T-helper 9 cell (primary cell): Measurements from ENCODE around the gene TAS2R46.
"Not testable (repeated sequence)": the region's sequence is repeated elsewhere in the genome, so short reads cannot be mapped to it uniquely, and the experiment has no call there.

Experiments used
- DNase-seq: peaks from one replicate; pipeline ENCODE4 v3.0.0-alpha.2; 2020

TAS2R46 gene

GRCh38 chr12:11033959-11034358, 28.1 kb downstream of the TAS2R46 start:
- DNase-seq = not testable (repeated sequence)

GRCh38 chr12:11031307-11031706, 30.8 kb downstream of the TAS2R46 start, which contains the start of gene TAS2R31:
Gene TAS2R31, minus strand, starts transcription at chr12:11031407. Its CDS starts 72 bp downstream, at chr12:11031335.
- DNase-seq = no peak

GRCh38 chr12:11026118-11026517, 36.0 kb downstream of the TAS2R46 start:
- no peak for DNase-seq

GRCh38 chr12:11023387-11023786, 38.7 kb downstream of the TAS2R46 start:
- no peak for DNase-seq

- no peak for DNase-seq
Observed at GRCh38 chr12:11022520-11022919, 39.6 kb downstream of the TAS2R46 start, which contains the start of gene TAS2R19. Gene TAS2R19, minus strand, starts transcription at chr12:11022620. Its CDS starts 49 bp downstream, at chr12:11022571.

GRCh38 chr12:11016937-11017336, 45.2 kb downstream of the TAS2R46 start:
- DNase-seq = no peak

GRCh38 chr12:11015775-11016430, 46.2 kb downstream of the TAS2R46 start:
- no peak for DNase-seq

- no peak for DNase-seq
Observed at GRCh38 chr12:11014234-11014633, 47.9 kb downstream of the TAS2R46 start.
